Natural killer cell treated with Interleukin-12 subunit alpha and Interleukin-12 subunit beta and Interleukin-15 and Interleukin-18, amount 100 ng/mL, for 72 hours (primary cell): ENCODE results near the gene MTG1. TPM values are rescaled to one million over a fixed set of nuclear protein-coding genes. Genes with fewer than 3 reads are reported as not detected.
A peak's percentile ranks its signal among the peaks of the same experiment; 100 is the strongest.

ENCODE experiments used
- ATAC-seq, 2 donors: fragments of 150-1000 bp; cut with Tn5 transposase in 1 of 2; sonication (Bioruptor Pico), chemical (Tn5 transposase) in 1 of 2; 2 replicates each; pipeline ENCODE4 v1.10.0; 2021
- DNase-seq: peaks from one replicate; pipeline ENCODE4 v3.0.0; 2022; ENCODE audit warnings: low spot score
- H3K27ac Mint-ChIP-seq, 2 donors: 1 replicate in 1 of 2; 2 replicates in 1 of 2; pipeline ENCODE4 v1.8.0; 2022; ENCODE audit warnings: mixed read lengths in 2 of 2, mild to moderate bottlenecking in 1 of 2, moderate library complexity in 1 of 2
- H3K27me3 Mint-ChIP-seq, 2 donors: 1 replicate in 1 of 2; 2 replicates in 1 of 2; pipeline ENCODE4 v1.8.0; 2022; ENCODE audit warnings: mixed read lengths in 2 of 2
- H3K36me3 Mint-ChIP-seq: one replicate; pipeline ENCODE4 v1.8.0; 2022; ENCODE audit warnings: mixed read lengths
- H3K4me1 Mint-ChIP-seq, 2 donors: 1 replicate in 1 of 2; 2 replicates in 1 of 2; pipeline ENCODE4 v1.8.0; 2022; ENCODE audit warnings: low read depth in 2 of 2, mixed read lengths in 2 of 2, mild to moderate bottlenecking in 1 of 2
- H3K4me3 Mint-ChIP-seq: one replicate; pipeline ENCODE4 v1.8.0; 2022; ENCODE audit warnings: mixed read lengths
- H3K9me3 Mint-ChIP-seq: 2 replicates; pipeline ENCODE4 v1.8.0; 2022; ENCODE audit warnings: mixed read lengths
- total RNA-seq, 2 donors: library from RNA; stranded (reverse); gene quantifications; one replicate each; pipeline ENCODE4 v1.2.3, GENCODE V29; 2022

The MTG1 gene
- 100 to 1,000 TPM in 1 of 2 donors, 10 to 100 TPM in 1; 44.2 to 105 TPM for total RNA-seq

GRCh38 chr10:133394064-133394663, at the start of gene MTG1:
Gene MTG1, plus strand, starts transcription at chr10:133394157. Its CDS starts 64 bp downstream, at chr10:133394221.
- peak; percentile 94 to 97 for ATAC-seq
- peaks cover 28 to 35% of the 10 kb centered on the region in 2 donors for H3K4me1 Mint-ChIP-seq
- peak within 1 kb of the TSS; percentile 81 to 97 for H3K27ac Mint-ChIP-seq
- H3K36me3 Mint-ChIP-seq: no peaks in the 10 kb centered on the region
- DNase-seq: peak; percentile 97
- peak within 1 kb of the TSS; percentile 94 for H3K4me3 Mint-ChIP-seq
- no peaks in the 10 kb centered on the region for H3K9me3 Mint-ChIP-seq
- H3K27me3 Mint-ChIP-seq: no peaks in the 10 kb centered on the region

- Mint-ChIP-seq H3K9me3 (no peaks in the 10 kb centered on the region), H3K27ac (no peak overlapping the region), H3K27me3 (peaks cover 22 to 26% of the 10 kb centered on the region in 2 donors), H3K36me3 (no peaks in the 10 kb centered on the region), H3K4me1 (peaks cover 3% of the 10 kb centered on the region in 2 donors), H3K4me3 (no peak overlapping the region)
- ATAC-seq (no peak), DNase-seq (no peak)
These were observed 49.7 kb upstream of the MTG1 start for GRCh38 chr10:133344236-133344635.

GRCh38 chr10:133346413-133346812, 47.5 kb upstream of the MTG1 start:
- Mint-ChIP-seq H3K4me3 (no peak overlapping the region), H3K27me3 (peaks cover 23 to 27% of the 10 kb centered on the region in 2 donors), H3K9me3 (no peaks in the 10 kb centered on the region), H3K27ac (no peak overlapping the region), H3K4me1 (peaks cover 3 to 5% of the 10 kb centered on the region in 2 donors), H3K36me3 (no peaks in the 10 kb centered on the region)
- DNase-seq (no peak), ATAC-seq (no peak)

GRCh38 chr10:133347710-133348517, 46.0 kb upstream of the MTG1 start:
- DNase-seq: no peak

GRCh38 chr10:133349160-133349568, 44.8 kb upstream of the MTG1 start:
- Mint-ChIP-seq H3K27ac (no peak overlapping the region), H3K27me3 (peaks cover 9 to 14% of the 10 kb centered on the region in 2 donors), H3K36me3 (no peaks in the 10 kb centered on the region), H3K4me1 (peaks cover 3 to 5% of the 10 kb centered on the region in 2 donors), H3K4me3 (no peak overlapping the region), H3K9me3 (no peaks in the 10 kb centered on the region)
- DNase-seq (no peak), ATAC-seq (no peak)

More at GRCh38 chr10:133347710-133348517, 46.0 kb upstream of the MTG1 start:
- Mint-ChIP-seq H3K9me3 (no peaks in the 10 kb centered on the region), H3K4me3 (no peak overlapping the region), H3K4me1 (peaks cover 3 to 5% of the 10 kb centered on the region in 2 donors), H3K27ac (no peak overlapping the region), H3K36me3 (no peaks in the 10 kb centered on the region), H3K27me3 (peaks cover 14 to 21% of the 10 kb centered on the region in 2 donors)
- no peak for ATAC-seq

- H3K27ac Mint-ChIP-seq: no peak overlapping the region
- ATAC-seq (no peak), DNase-seq (no peak)
- H3K4me1 Mint-ChIP-seq: peaks cover 3 to 5% of the 10 kb centered on the region in 2 donors
- H3K36me3 Mint-ChIP-seq: no peaks in the 10 kb centered on the region
- no peaks in the 10 kb centered on the region for H3K9me3 Mint-ChIP-seq
- no peak overlapping the region for H3K4me3 Mint-ChIP-seq
- H3K27me3 Mint-ChIP-seq: peaks cover 9 to 12% of the 10 kb centered on the region in 2 donors
These were observed 44.4 kb upstream of the MTG1 start for GRCh38 chr10:133349577-133350011.

- no peak overlapping the region for H3K27ac Mint-ChIP-seq
- no peaks in the 10 kb centered on the region for H3K36me3 Mint-ChIP-seq
- ATAC-seq: no peak
- peaks cover 3 to 5% of the 10 kb centered on the region in 2 donors for H3K4me1 Mint-ChIP-seq
- no peaks in the 10 kb centered on the region for H3K9me3 Mint-ChIP-seq
- H3K27me3 Mint-ChIP-seq: peaks cover 9% of the 10 kb centered on the region in 2 donors
- no peak overlapping the region for H3K4me3 Mint-ChIP-seq
- DNase-seq: no peak
These were observed 43.5 kb upstream of the MTG1 start for GRCh38 chr10:133350283-133350949.

GRCh38 chr10:133350950-133351329, 43.0 kb upstream of the MTG1 start:
- no peak overlapping the region for H3K27ac Mint-ChIP-seq
- peaks cover 3 to 5% of the 10 kb centered on the region in 2 donors for H3K4me1 Mint-ChIP-seq

GRCh38 chr10:133351408-133352318, 42.3 kb upstream of the MTG1 start:
- no peak overlapping the region for H3K4me3 Mint-ChIP-seq
- no peaks in the 10 kb centered on the region for H3K9me3 Mint-ChIP-seq
- peaks cover 3 to 5% of the 10 kb centered on the region in 2 donors for H3K4me1 Mint-ChIP-seq
- DNase-seq: no peak
- no peak overlapping the region for H3K27ac Mint-ChIP-seq
- peaks cover 4 to 9% of the 10 kb centered on the region in 2 donors for H3K27me3 Mint-ChIP-seq
- no peaks in the 10 kb centered on the region for H3K36me3 Mint-ChIP-seq
- no peak for ATAC-seq

More at GRCh38 chr10:133350950-133351329, 43.0 kb upstream of the MTG1 start:
- Mint-ChIP-seq H3K27me3 (peaks cover 4 to 9% of the 10 kb centered on the region in 2 donors), H3K9me3 (no peaks in the 10 kb centered on the region), H3K4me3 (no peak overlapping the region), H3K36me3 (no peaks in the 10 kb centered on the region)
- ATAC-seq (no peak), DNase-seq (no peak)

- no peak overlapping the region for H3K27ac Mint-ChIP-seq
- ATAC-seq (no peak), DNase-seq (no peak)
- H3K36me3 Mint-ChIP-seq: no peaks in the 10 kb centered on the region
- H3K27me3 Mint-ChIP-seq: peaks cover 4 to 9% of the 10 kb centered on the region in 2 donors
- H3K4me1 Mint-ChIP-seq: peaks cover 3 to 5% of the 10 kb centered on the region in 2 donors
- H3K9me3 Mint-ChIP-seq: no peaks in the 10 kb centered on the region
- no peak overlapping the region for H3K4me3 Mint-ChIP-seq
These were observed 40.6 kb upstream of the MTG1 start for GRCh38 chr10:133353202-133353959.

- Mint-ChIP-seq H3K4me1 (peaks cover 2 to 3% of the 10 kb centered on the region in 2 donors), H3K36me3 (no peaks in the 10 kb centered on the region), H3K27me3 (peaks cover 2 to 5% of the 10 kb centered on the region in 2 donors), H3K9me3 (no peaks in the 10 kb centered on the region), H3K4me3 (no peak overlapping the region), H3K27ac (no peak overlapping the region)
- DNase-seq (no peak), ATAC-seq (no peak)
These were observed 39.9 kb upstream of the MTG1 start for GRCh38 chr10:133353988-133354605.

- DNase-seq (no peak), ATAC-seq (no peak)
- Mint-ChIP-seq H3K9me3 (no peaks in the 10 kb centered on the region), H3K4me3 (no peak overlapping the region), H3K27ac (no peak overlapping the region), H3K4me1 (no peaks in the 10 kb centered on the region), H3K27me3 (no peaks in the 10 kb centered on the region), H3K36me3 (no peaks in the 10 kb centered on the region)
These were observed 39.2 kb upstream of the MTG1 start for GRCh38 chr10:133354672-133355240.
